HCT116 (cell line): ENCODE data around the gene LIMD2. TPM values are rescaled to one million over a fixed set of nuclear protein-coding genes. Genes with fewer than 3 reads are reported as not detected.

Source experiments
- ATAC-seq: fragments of 200-7000 bp; cut with Tn5 transposase; 2 replicates; pipeline ENCODE4 v1.9.1; 2020; ENCODE audit warnings: mild to moderate bottlenecking, moderate library complexity
- BruUV-seq: library from RNA; stranded (reverse); fragments of 400-500 nt; replicated peaks from 2 replicates; lab custom pipeline; 2021; lab: Mats Ljungman, UMichigan
- CTCF ChIA-PET: fragments of 300-600 bp; sonication (Branson Sonifier 250); formaldehyde crosslinking; loops from one replicate; lab custom pipeline; 2021; ENCODE audit warnings: antibody characterized with exemption; lab: Charles Lee
- POLR2A ChIA-PET: fragments of 300-600, 350-600 bp; sonication (Branson Sonifier 250); formaldehyde crosslinking; loops from one replicate; lab custom pipeline; 2021; ENCODE audit warnings: antibody characterized with exemption; lab: Charles Lee
- RAD21 ChIA-PET, 2 experiments: fragments of 300-600 bp; sonication (Branson Sonifier 250); formaldehyde crosslinking; loops; one replicate each; lab custom pipeline; 2023; ENCODE audit warnings: low total read pairs in 2 of 2; ENCODE audit not compliant: uncharacterized antibody in 2 of 2, unreplicated experiment in 2 of 2, low non-redundant PET in 1 of 2; lab: Charles Lee
- DNase-seq: peaks from one replicate; pipeline ENCODE4 v3.0.0-alpha.2; 2010; ENCODE audit warnings: low read depth, low spot score
- H2AFZ ChIP-seq: fragments of 200-600 bp; shearing (Covaris generic), sonication (generic); 2 replicates; pipeline ENCODE4 v1.6.1; 2017; ENCODE audit warnings: low read depth, mixed run types, mixed read lengths, antibody characterized with exemption, low read length; ENCODE audit not compliant: poor library complexity, severe bottlenecking
- H3K27ac ChIP-seq: 2 replicates; pipeline ENCODE4 v1.5.1; 2012; ENCODE audit warnings: low read depth, low read length
- H3K27me3 ChIP-seq: fragments of 200-600 bp; sonication (generic); 2 replicates; pipeline ENCODE4 v1.6.1; 2016; ENCODE audit warnings: mixed run types, low read length, mixed read lengths; ENCODE audit not compliant: insufficient read depth
- H3K36me3 ChIP-seq, 2 experiments: fragments of 200-500 bp in 1 of 2; fragments of 200-600 bp in 1 of 2; sonication (Bioruptor generic) in 1 of 2; sonication (generic) in 1 of 2; 2 replicates each; pipeline versions ENCODE4 v1.5.1 to v1.6.1; 2014 to 2016; ENCODE audit warnings: low read length in 2 of 2, inconsistent platforms in 1 of 2, mixed read lengths in 1 of 2, mixed run types in 1 of 2; ENCODE audit not compliant: insufficient read depth in 2 of 2, control insufficient read depth in 1 of 2
- H3K4me1 ChIP-seq, 2 experiments: fragments of 200-600 bp in 1 of 2; sonication (generic) in 1 of 2; 2 replicates each; pipeline versions ENCODE4 v1.5.1 to v1.6.1; 2012 to 2017; ENCODE audit warnings: low read length in 2 of 2, inconsistent platforms in 1 of 2, mild to moderate bottlenecking in 1 of 2, mixed read lengths in 1 of 2, mixed run types in 1 of 2, moderate library complexity in 1 of 2; ENCODE audit not compliant: insufficient read depth in 2 of 2, control insufficient read depth in 1 of 2
- H3K4me2 ChIP-seq: fragments of 200-600 bp; sonication (generic); 2 replicates; pipeline ENCODE4 v1.6.1; 2017; ENCODE audit warnings: mixed run types, low read length, mixed read lengths
- H3K4me3 ChIP-seq, 2 experiments: fragments of 200-600 bp in 1 of 2; sonication (generic) in 1 of 2; replicated peaks in 1 of 2; 2 replicates each; pipeline ENCODE4 v1.5.1; 2011 to 2016; ENCODE audit warnings: low read length in 2 of 2, control low read depth in 1 of 2, low read depth in 1 of 2, mild to moderate bottlenecking in 1 of 2, mixed read lengths in 1 of 2, mixed run types in 1 of 2
- H3K79me2 ChIP-seq: fragments of 200-600 bp; sonication (generic); 2 replicates; pipeline ENCODE4 v1.6.1; 2017; ENCODE audit warnings: mild to moderate bottlenecking, mixed run types, low read length, moderate library complexity, mixed read lengths; ENCODE audit not compliant: insufficient read depth
- H3K9ac ChIP-seq: fragments of 200-600 bp; sonication (generic); 2 replicates; pipeline ENCODE4 v1.6.1; 2016; ENCODE audit warnings: low read length, mixed read lengths
- H3K9me2 ChIP-seq: fragments of 200-600 bp; sonication (generic), shearing (Covaris generic); 2 replicates; pipeline ENCODE4 v1.6.1; 2017; ENCODE audit warnings: mixed run types, mild to moderate bottlenecking, moderate library complexity; ENCODE audit not compliant: insufficient read depth
- H3K9me3 ChIP-seq, 2 experiments: fragments of 200-500 bp in 1 of 2; fragments of 200-600 bp in 1 of 2; sonication (Bioruptor generic) in 1 of 2; sonication (generic) in 1 of 2; 2 replicates each; pipeline ENCODE4 v1.6.1; 2014 to 2017; ENCODE audit warnings: low read length in 2 of 2, mixed read lengths in 2 of 2, inconsistent platforms in 1 of 2, low read depth in 1 of 2, mild to moderate bottlenecking in 1 of 2, mixed run types in 1 of 2, moderate library complexity in 1 of 2; ENCODE audit not compliant: control insufficient read depth in 1 of 2, insufficient read depth in 1 of 2
- H4K20me1 ChIP-seq: fragments of 200-600 bp; sonication (generic), shearing (Covaris generic); 2 replicates; pipeline ENCODE4 v1.6.1; 2017; ENCODE audit warnings: mixed run types, mild to moderate bottlenecking, moderate library complexity; ENCODE audit not compliant: insufficient read depth
- CBX3 ChIP-seq: IDR thresholded peaks from 2 replicates; pipeline ENCODE4 v1.6.1; 2012; ENCODE audit warnings: low read depth
- CEBPB ChIP-seq: IDR thresholded peaks from 2 replicates; pipeline ENCODE4 v1.6.1; 2012; ENCODE audit warnings: low read depth
- EGR1 ChIP-seq: IDR thresholded peaks from 2 replicates; pipeline ENCODE4 v1.6.1; 2012; ENCODE audit warnings: low read depth
- ELF1 ChIP-seq: IDR thresholded peaks from 2 replicates; pipeline ENCODE4 v1.6.1; 2012; ENCODE audit warnings: low read depth, borderline replicate concordance
- EZH2phosphoT487 ChIP-seq: fragments of 200-600 bp; IDR thresholded peaks from 2 replicates; pipeline ENCODE4 v1.6.1; 2018; ENCODE audit warnings: antibody characterized with exemption, borderline replicate concordance
- FOSL1 ChIP-seq: IDR thresholded peaks from 2 replicates; pipeline ENCODE4 v1.6.1; 2012; ENCODE audit warnings: low read depth
- JUND ChIP-seq: IDR thresholded peaks from 2 replicates; pipeline ENCODE4 v1.6.1; 2012
- POLR2A ChIP-seq: IDR thresholded peaks from 2 replicates; pipeline ENCODE4 v1.7.0; 2011; ENCODE audit warnings: borderline replicate concordance; ENCODE audit not compliant: insufficient read depth, insufficient read length; ENCODE audit errors: extremely low read depth
- POLR2AphosphoS5 ChIP-seq: IDR thresholded peaks from 2 replicates; pipeline ENCODE4 v1.6.1; 2011; ENCODE audit warnings: mild to moderate bottlenecking, low read depth, low read length, moderate library complexity
- SIN3A ChIP-seq: IDR thresholded peaks from 2 replicates; pipeline ENCODE4 v1.6.1; 2012; ENCODE audit warnings: low read depth
- SP1 ChIP-seq: IDR thresholded peaks from 2 replicates; pipeline ENCODE4 v1.6.1; 2012; ENCODE audit warnings: low read depth
- SRF ChIP-seq: IDR thresholded peaks from 2 replicates; pipeline ENCODE4 v1.6.1; 2012; ENCODE audit warnings: low read depth
- TCF7L2 ChIP-seq: IDR thresholded peaks from 2 replicates; pipeline ENCODE4 v1.7.0; 2011; ENCODE audit warnings: borderline replicate concordance, inconsistent platforms; ENCODE audit not compliant: insufficient read depth, insufficient read length; ENCODE audit errors: extremely low read depth
- YY1 ChIP-seq: IDR thresholded peaks from 2 replicates; pipeline ENCODE4 v1.6.1; 2011; ENCODE audit warnings: low read length, low read depth, moderate library complexity, mild to moderate bottlenecking; ENCODE audit not compliant: insufficient replicate concordance; ENCODE audit errors: extremely low read depth
- ZFX ChIP-seq: fragments of 450-650 bp; IDR thresholded peaks from 2 replicates; pipeline ENCODE4 v1.6.1; 2017
- ZNF274 ChIP-seq: fragments of 200-500 bp; sonication (Bioruptor generic); IDR thresholded peaks from 2 replicates; pipeline ENCODE4 v1.6.1; 2014; ENCODE audit warnings: mild to moderate bottlenecking, low read depth, low read length, inconsistent platforms
- intact Hi-C: fragments of 100-400 bp; cut with micrococcal nuclease; formaldehyde crosslinking; loops from 2 replicates; pipeline ENCODE4 v1.10.0; 2022
- total RNA-seq: library from RNA; stranded (reverse); gene quantifications from one replicate; pipeline ENCODE4 v1.2.1, GENCODE V29; 2021; ENCODE audit not compliant: unreplicated experiment
- TF ChIP-seq, protein P1 (sequence below): IDR thresholded peaks from 2 replicates; pipeline ENCODE4 v1.6.1; 2011; ENCODE audit warnings: mild to moderate bottlenecking, low read length, moderate library complexity; ENCODE audit not compliant: insufficient replicate concordance; ENCODE audit errors: extremely low read depth
- TF ChIP-seq, protein P2 (sequence below): IDR thresholded peaks from 2 replicates; pipeline ENCODE4 v1.6.1; 2012
- TF ChIP-seq, protein P3 (sequence below): IDR thresholded peaks from 2 replicates; pipeline ENCODE4 v1.6.1; 2012

LIMD2 gene
- total RNA-seq, 1 experiment from 2014 or later = 8.4 TPM

DNA sequence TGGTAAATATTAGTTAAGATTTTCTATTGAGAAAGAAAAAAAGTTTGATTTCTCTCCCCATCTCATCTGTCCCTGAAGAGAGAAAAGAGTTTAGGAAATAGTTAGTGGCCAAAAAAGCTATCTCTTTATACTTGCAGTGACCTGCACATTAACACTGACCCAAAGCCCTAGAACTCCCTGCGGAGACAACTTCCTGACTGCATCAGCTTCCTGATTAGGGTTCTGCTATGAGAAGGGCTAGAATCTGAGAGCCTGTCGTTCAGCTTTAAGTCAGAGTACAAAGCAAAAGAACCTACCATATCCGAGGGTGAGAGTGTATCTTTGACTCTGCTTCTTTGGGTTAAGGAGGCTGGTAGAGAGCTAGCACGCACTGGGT is 24.7 kb downstream of the LIMD2 start (continued):
- TF ChIP-seq, protein P1, sequence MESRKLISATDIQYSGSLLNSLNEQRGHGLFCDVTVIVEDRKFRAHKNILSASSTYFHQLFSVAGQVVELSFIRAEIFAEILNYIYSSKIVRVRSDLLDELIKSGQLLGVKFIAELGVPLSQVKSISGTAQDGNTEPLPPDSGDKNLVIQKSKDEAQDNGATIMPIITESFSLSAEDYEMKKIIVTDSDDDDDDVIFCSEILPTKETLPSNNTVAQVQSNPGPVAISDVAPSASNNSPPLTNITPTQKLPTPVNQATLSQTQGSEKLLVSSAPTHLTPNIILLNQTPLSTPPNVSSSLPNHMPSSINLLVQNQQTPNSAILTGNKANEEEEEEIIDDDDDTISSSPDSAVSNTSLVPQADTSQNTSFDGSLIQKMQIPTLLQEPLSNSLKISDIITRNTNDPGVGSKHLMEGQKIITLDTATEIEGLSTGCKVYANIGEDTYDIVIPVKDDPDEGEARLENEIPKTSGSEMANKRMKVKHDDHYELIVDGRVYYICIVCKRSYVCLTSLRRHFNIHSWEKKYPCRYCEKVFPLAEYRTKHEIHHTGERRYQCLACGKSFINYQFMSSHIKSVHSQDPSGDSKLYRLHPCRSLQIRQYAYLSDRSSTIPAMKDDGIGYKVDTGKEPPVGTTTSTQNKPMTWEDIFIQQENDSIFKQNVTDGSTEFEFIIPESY = no peak
- no peak for TF ChIP-seq POLR2A
- no peak for TF ChIP-seq SIN3A
- no peak for TF ChIP-seq ZNF274
- TF ChIP-seq EZH2phosphoT487 = no peak

DNA sequence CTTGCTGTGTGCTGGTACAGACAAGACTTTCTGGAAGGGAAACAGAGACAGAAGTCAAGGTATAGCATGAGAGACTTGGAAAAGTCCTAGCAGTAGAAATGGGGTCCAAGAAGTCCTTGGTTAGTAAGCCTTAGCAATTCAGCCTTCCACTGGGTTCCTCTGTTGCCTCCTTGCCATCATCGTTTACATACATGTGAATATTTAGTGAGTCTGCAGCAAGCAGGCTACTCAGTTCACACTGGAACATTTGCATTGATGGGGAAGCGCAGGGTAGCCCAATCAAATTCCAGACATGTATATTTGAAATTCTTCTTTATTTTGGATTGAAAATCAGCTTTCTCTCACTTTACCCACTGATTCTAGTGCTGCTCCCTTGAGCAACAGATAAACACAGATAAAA is 27.1 kb downstream of the LIMD2 start:
- Histone ChIP-seq H3K9me3 (no peaks in the 10 kb centered on the region), H3K79me2 (no peaks in the 10 kb centered on the region), H3K27me3 (no peaks in the 10 kb centered on the region), H3K27ac (no peak overlapping the region), H3K9me2 (no peaks in the 10 kb centered on the region), H3K4me3 (no peak overlapping the region), H3K4me2 (no peak overlapping the region), H3K4me1 (peaks cover 24 to 26% of the 10 kb centered on the region in 2 experiments), H3K9ac (no peak overlapping the region), H4K20me1 (no peaks in the 10 kb centered on the region), H3K36me3 (no peaks in the 10 kb centered on the region), H2AFZ (no peak overlapping the region)
- no TSS peak for BruUV-seq
- ChIA-PET RAD21 (no interaction called here), CTCF (no interaction called here), POLR2A (no interaction called here)
- TF ChIP-seq YY1 = no peak
- TF ChIP-seq SRF = no peak
- TF ChIP-seq TCF7L2 = no peak
- no peak for TF ChIP-seq CEBPB
- TF ChIP-seq EGR1 = no peak
- no peak for TF ChIP-seq SP1
- no peak for TF ChIP-seq ZFX
- no peak for TF ChIP-seq CBX3
- no peak for TF ChIP-seq JUND
- no peak for TF ChIP-seq POLR2AphosphoS5
- no peak for TF ChIP-seq ELF1
- TF ChIP-seq, protein P2, sequence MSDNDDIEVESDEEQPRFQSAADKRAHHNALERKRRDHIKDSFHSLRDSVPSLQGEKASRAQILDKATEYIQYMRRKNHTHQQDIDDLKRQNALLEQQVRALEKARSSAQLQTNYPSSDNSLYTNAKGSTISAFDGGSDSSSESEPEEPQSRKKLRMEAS = no peak
- TF ChIP-seq EZH2phosphoT487 = no peak
- TF ChIP-seq ZNF274 = no peak
- no peak for TF ChIP-seq FOSL1
- TF ChIP-seq, protein P3, sequence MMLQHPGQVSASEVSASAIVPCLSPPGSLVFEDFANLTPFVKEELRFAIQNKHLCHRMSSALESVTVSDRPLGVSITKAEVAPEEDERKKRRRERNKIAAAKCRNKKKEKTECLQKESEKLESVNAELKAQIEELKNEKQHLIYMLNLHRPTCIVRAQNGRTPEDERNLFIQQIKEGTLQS = no peak
- TF ChIP-seq POLR2A = no peak
- no peak for TF ChIP-seq SIN3A
- DNase-seq = no peak
- ATAC-seq = no peak
- intact Hi-C loops = no loop called here
